Measurements from ENCODE around the gene SYNDIG1.

The SYNDIG1 gene

DNA sequence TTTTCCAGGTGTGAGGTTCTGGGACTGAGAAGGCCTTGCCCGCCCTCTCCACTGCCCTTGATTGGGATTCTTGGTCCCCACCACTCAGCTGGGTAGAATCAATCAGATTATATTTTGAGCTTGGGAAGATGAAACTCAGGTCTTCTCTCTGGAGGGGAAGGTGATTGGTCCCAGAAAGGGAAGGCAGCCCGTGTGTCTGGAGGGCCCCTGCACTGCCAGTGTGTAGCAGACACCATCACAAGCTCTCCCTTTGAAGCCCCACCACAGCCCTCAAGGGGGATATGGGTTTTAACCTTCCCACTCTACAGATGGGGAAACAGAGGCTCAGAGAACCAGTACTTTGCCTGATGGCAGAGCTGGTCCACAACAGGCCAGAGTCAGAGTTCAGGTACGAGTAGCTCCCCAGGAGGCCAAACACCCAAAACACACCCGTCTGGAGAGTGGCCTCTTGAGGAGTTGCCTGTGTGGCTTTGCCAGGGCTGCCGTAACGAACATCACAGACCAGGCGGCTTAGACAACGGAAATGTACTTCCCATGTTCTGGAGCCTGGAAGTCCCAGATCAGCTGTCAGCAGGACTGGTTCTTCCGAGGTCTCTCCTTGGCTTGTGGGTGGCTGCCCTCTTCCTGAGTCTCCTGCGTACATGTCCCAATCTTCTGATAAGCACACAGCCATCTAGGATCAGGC lies 205.6 kb downstream of the SYNDIG1 start:
- no peak for DNase-seq (ENCODE audit: extremely low read depth, low read depth)
- TF ChIP-seq, protein P1, sequence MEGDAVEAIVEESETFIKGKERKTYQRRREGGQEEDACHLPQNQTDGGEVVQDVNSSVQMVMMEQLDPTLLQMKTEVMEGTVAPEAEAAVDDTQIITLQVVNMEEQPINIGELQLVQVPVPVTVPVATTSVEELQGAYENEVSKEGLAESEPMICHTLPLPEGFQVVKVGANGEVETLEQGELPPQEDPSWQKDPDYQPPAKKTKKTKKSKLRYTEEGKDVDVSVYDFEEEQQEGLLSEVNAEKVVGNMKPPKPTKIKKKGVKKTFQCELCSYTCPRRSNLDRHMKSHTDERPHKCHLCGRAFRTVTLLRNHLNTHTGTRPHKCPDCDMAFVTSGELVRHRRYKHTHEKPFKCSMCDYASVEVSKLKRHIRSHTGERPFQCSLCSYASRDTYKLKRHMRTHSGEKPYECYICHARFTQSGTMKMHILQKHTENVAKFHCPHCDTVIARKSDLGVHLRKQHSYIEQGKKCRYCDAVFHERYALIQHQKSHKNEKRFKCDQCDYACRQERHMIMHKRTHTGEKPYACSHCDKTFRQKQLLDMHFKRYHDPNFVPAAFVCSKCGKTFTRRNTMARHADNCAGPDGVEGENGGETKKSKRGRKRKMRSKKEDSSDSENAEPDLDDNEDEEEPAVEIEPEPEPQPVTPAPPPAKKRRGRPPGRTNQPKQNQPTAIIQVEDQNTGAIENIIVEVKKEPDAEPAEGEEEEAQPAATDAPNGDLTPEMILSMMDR (IDR thresholded peaks at IDR 0.05; ENCODE audit: low read depth, low read length): no peak

DNA sequence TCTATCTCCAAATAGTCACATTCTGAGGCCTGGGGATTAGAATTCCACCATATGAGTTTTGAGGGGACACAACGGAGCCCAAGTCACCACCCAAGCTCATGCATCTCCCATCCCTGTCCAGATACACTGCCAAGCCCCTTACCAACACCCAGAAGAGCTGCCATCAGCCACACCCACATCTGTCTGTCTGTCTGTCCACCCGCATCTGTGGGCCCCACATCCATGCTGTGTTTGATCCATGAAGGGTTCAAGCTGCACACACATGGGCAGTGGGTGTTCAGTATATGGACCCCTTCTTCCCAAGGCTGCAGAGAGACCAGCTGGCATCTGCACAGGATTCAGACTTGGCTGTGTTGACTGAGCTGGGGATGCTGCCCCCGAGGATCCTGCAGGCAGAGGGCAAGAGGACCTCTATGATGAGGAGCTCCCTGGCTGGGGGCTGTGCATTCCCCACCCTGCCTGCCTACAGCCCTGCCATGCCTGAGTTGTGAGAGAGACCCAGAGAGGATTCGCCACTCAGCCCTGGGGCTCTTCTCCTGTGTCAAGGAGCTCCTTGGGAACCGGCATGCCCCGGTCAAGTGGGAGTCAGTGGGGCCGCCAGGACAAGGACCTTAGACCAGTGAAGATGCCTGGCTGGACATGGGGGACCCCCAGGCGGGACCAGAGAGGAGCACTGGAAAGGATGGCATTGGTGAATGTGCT lies 206.4 kb downstream of the SYNDIG1 start:
- TF ChIP-seq, protein P1 (IDR thresholded peaks at IDR 0.05; ENCODE audit: low read depth, low read length): no peak
- DNase-seq (ENCODE audit: extremely low read depth, low read depth): no peak

DNA sequence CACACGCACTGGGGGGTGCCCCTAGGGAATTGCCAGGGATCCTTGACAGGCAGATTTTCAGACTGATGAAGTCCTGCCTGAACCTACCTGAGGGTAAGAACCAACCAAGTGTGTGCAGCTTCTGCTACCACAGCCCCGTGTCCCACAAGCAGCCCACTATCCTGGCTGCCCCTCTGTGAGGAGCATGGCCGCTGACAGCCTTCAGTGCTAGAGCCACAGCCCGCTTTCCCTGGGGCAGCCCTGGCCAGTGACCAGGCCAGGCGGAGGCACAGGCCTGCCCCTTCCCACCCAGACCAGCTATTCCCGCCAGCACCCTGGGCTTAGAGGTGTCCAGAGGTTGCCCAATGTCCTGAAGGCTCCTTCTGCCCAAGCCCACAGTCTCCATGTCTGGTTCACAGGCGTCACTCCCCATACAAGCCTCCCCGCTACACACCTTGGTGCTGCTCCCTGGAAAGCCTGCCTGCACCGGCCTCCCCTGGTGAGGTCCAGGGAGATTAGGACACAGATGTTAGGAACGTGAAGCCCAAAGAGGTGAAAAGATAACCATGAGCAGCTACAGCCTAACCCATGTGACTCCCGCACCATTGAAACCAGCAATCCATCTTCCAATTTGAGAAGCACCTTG lies 207.0 kb downstream of the SYNDIG1 start:
- TF ChIP-seq, protein P1 (IDR thresholded peaks at IDR 0.05; ENCODE audit: low read depth, low read length): no peak
- no peak for DNase-seq (ENCODE audit: extremely low read depth, low read depth)

DNA sequence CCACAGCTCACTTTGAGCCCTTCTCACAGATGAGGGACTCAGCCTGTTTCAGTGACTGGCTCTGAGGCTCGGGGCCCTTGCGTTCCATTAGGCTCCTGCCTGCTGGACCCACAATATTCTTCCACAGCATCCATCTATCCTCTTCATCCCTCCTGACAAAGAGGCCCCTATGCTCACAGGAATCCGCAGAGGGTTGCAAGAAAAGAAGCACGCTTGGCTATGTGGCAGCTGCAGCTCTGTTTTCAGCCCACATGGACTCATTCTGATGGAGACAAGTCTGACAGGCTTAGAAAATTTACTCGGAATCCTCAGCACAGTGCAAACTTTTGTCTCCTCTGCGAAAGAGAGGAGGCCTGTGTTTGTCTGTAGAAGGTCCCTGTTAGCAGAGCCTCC lies 207.5 kb downstream of the SYNDIG1 start:
- no peak for DNase-seq (ENCODE audit: extremely low read depth, low read depth)
- TF ChIP-seq, protein P1 (IDR thresholded peaks at IDR 0.05; ENCODE audit: low read depth, low read length): no peak

DNA sequence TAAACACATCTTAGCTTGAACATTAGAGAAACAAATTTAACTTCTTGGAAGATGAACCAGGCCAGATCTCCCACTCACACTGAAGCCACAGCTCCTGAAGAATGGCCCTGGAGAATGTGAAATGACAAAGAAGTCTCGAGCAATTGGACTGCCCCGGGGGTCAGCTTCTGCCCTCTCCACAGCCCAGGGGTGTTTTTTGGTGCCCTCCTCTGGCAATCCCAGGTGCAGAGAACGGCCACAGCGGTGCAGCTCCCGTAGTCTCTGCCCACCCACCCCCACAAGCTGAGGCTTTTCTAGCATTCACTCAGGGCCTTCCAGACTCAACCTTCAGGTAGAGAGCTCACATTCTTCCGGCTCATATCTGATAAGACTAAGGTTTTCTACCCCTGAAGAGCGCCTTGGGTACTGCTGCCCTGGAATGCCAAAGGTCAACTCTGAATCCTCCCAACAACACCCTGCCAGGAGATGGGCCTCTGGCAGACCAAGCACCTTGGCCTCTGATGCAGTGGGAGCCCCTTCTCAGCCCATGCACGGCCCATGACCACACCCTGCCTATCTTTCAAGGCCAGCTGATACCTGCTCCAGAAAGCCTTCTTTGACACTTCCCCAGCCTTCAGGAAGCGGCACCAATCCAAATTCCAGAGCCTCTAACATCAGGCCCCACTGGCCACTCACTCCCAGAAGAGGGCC lies 208.3 kb downstream of the SYNDIG1 start:
- TF ChIP-seq, protein P1 (IDR thresholded peaks at IDR 0.05; ENCODE audit: low read depth, low read length): no peak
- DNase-seq (ENCODE audit: extremely low read depth, low read depth): no peak

DNA sequence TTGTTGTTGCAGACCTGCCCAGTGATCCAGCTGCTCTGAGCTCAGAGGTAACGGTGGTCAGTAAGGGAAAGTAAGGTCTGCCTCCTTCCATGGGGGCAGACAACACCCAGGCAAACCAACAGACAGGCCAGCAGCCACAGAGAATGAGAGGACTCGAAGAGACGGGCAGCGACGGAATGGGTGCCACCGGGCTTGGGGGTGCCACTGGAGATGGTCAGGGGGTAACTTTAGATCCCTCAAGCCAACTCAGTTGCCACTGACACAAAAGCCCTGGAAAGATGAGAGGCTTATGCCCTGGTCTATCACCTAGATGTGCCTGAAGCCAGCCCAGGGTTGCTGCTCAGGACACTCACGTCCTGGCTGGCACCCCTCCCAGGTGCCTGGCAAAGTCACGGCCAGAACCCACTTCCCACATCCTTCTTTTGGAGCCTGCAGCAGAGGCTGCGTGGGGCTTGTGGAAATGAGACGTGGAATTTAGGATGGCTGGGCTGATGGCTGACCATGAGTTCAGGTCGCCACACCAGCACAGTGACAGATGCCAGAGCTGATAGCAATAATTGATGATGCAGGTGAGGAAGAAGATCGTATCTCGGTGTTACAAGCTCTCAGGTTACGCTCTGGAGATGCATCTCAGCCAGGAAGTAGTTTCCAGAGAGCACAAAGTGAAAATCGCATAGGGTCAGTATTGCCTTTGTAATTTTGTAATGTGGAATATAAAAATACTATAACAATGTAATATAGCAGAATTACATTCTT lies 209.1 kb downstream of the SYNDIG1 start:
- TF ChIP-seq, protein P1 (IDR thresholded peaks at IDR 0.05; ENCODE audit: low read depth, low read length): no peak
- DNase-seq (ENCODE audit: extremely low read depth, low read depth): no peak
